GM18517 (cell line): ENCODE measurements around the gene PNMA8C.
"Not testable (repeated sequence)": the region's sequence is repeated elsewhere in the genome, so short reads cannot be mapped to it uniquely, and the experiment has no call there.

ENCODE experiments used
- ATAC-seq: cut with Tn5 transposase; IDR thresholded peaks from one replicate; pipeline ENCODE4 v1.9.1; 2021; ENCODE audit warnings: mild to moderate bottlenecking, moderate library complexity; ENCODE audit not compliant: unreplicated experiment

The PNMA8C gene

GRCh38 chr19:46447824-46448223 is 19.1 kb upstream of the PNMA8C start:
- no peak for ATAC-seq

- no peak for ATAC-seq
These were observed 18.3 kb upstream of the PNMA8C start for GRCh38 chr19:46447006-46447405.

- no peak for ATAC-seq
These were observed 17.3 kb upstream of the PNMA8C start for GRCh38 chr19:46446021-46446420.

GRCh38 chr19:46442808-46443450 is 14.2 kb upstream of the PNMA8C start:
- no peak for ATAC-seq

- ATAC-seq: no peak
These were observed 13.1 kb upstream of the PNMA8C start for GRCh38 chr19:46441866-46442265.

GRCh38 chr19:46435689-46436088 is 7.0 kb upstream of the PNMA8C start:
- ATAC-seq: not testable (repeated sequence)

- ATAC-seq: no peak
These were observed 6.3 kb upstream of the PNMA8C start for GRCh38 chr19:46435009-46435408.

GRCh38 chr19:46433470-46433869 is 4.7 kb upstream of the PNMA8C start:
- not testable (repeated sequence) for ATAC-seq

- ATAC-seq: no peak
These were observed 3.1 kb upstream of the PNMA8C start for GRCh38 chr19:46431824-46432223.

- no peak for ATAC-seq
These were observed 1.3 kb upstream of the PNMA8C start for GRCh38 chr19:46429999-46430398.

GRCh38 chr19:46427518-46428045 is 1.2 kb downstream of the PNMA8C start:
- no peak for ATAC-seq

GRCh38 chr19:46426506-46427162 is 2.1 kb downstream of the PNMA8C start:
- ATAC-seq: no peak

GRCh38 chr19:46426035-46426505 is 2.7 kb downstream of the PNMA8C start:
- no peak for ATAC-seq

- ATAC-seq: no peak
These were observed 5.5 kb downstream of the PNMA8C start for GRCh38 chr19:46423188-46423587.

GRCh38 chr19:46422344-46422743 is 6.4 kb downstream of the PNMA8C start:
- no peak for ATAC-seq

GRCh38 chr19:46420056-46420455 is 8.7 kb downstream of the PNMA8C start:
- ATAC-seq: no peak

GRCh38 chr19:46415804-46416709 is 12.7 kb downstream of the PNMA8C start:
- not testable (repeated sequence) for ATAC-seq

- not testable (repeated sequence) for ATAC-seq
These were observed 13.8 kb downstream of the PNMA8C start for GRCh38 chr19:46414899-46415298.

- no peak for ATAC-seq
These were observed 15.3 kb downstream of the PNMA8C start, which contains the start of gene CCDC8 for GRCh38 chr19:46413262-46414031. Gene CCDC8 (minus strand): TSS chr19:46413564. CDS start chr19:46412810, 754 bp downstream.

- ATAC-seq: no peak
These were observed 16.0 kb downstream of the PNMA8C start for GRCh38 chr19:46412650-46413261.
